Effector memory CD8-positive, alpha-beta T cell (primary cell): ENCODE data around the gene EIF4G3.
"Not testable (repeated sequence)": the region's sequence is repeated elsewhere in the genome, so short reads cannot be mapped to it uniquely, and the experiment has no call there.

ENCODE experiments used
- ATAC-seq: fragments of 150-1000 bp; cut with Tn5 transposase; replicated peaks from 2 replicates; pipeline ENCODE4 v1.10.0; 2021; ENCODE audit warnings: mild to moderate bottlenecking, moderate library complexity
- DNase-seq, 3 experiments: peaks; one replicate each; pipeline ENCODE4 v3.0.0; 2021
- H3K27ac Mint-ChIP-seq, 2 donors: one replicate each; pipeline ENCODE4 v1.8.0; 2022; ENCODE audit warnings: mild to moderate bottlenecking in 2 of 2, mixed read lengths in 2 of 2, moderate library complexity in 2 of 2
- H3K27me3 Mint-ChIP-seq, 2 donors: one replicate each; pipeline ENCODE4 v1.8.0; 2022; ENCODE audit warnings: mixed read lengths in 2 of 2
- H3K36me3 Mint-ChIP-seq: one replicate; pipeline ENCODE4 v1.8.0; 2022; ENCODE audit warnings: mild to moderate bottlenecking, moderate library complexity, mixed read lengths; ENCODE audit not compliant: insufficient read depth
- H3K4me1 Mint-ChIP-seq, 2 donors: one replicate each; pipeline ENCODE4 v1.8.0; 2022; ENCODE audit warnings: low read depth in 2 of 2, mixed read lengths in 2 of 2
- H3K4me3 Mint-ChIP-seq, 2 donors: one replicate each; pipeline ENCODE4 v1.8.0; 2022; ENCODE audit warnings: mild to moderate bottlenecking in 2 of 2, mixed read lengths in 2 of 2, moderate library complexity in 2 of 2
- H3K9me3 Mint-ChIP-seq, 2 donors: one replicate each; pipeline ENCODE4 v1.8.0; 2022; ENCODE audit warnings: mixed read lengths in 2 of 2

Gene EIF4G3

GRCh38 chr1:21200767-21201166 is 24.1 kb upstream of the EIF4G3 start:
- Mint-ChIP-seq H3K27ac (no peak overlapping the region), H3K9me3 (no peaks in the 10 kb centered on the region), H3K4me1 (no peaks in the 10 kb centered on the region), H3K27me3 (peaks cover 15 to 26% of the 10 kb centered on the region in 2 donors), H3K36me3 (peaks cover 2% of the 10 kb centered on the region), H3K4me3 (no peak overlapping the region)
- no peak for DNase-seq
- ATAC-seq = no peak

- Mint-ChIP-seq H3K27ac (no peak overlapping the region), H3K4me3 (no peak overlapping the region), H3K36me3 (peaks cover 2% of the 10 kb centered on the region), H3K4me1 (peaks cover 3 to 5% of the 10 kb centered on the region in 2 donors), H3K27me3 (peaks cover 15 to 26% of the 10 kb centered on the region in 2 donors), H3K9me3 (no peaks in the 10 kb centered on the region)
- DNase-seq (no peak), ATAC-seq (no peak)
These were observed 22.2 kb upstream of the EIF4G3 start for GRCh38 chr1:21198929-21199328.

- peak overlapping the region; percentile 11 to 63 for H3K27ac Mint-ChIP-seq
- peaks cover 10 to 21% of the 10 kb centered on the region in 2 donors for H3K4me1 Mint-ChIP-seq
These were observed 16.2 kb upstream of the EIF4G3 start for GRCh38 chr1:21192871-21193270.

GRCh38 chr1:21192284-21192683 is 15.6 kb upstream of the EIF4G3 start:
- Mint-ChIP-seq H3K36me3 (peaks cover 6% of the 10 kb centered on the region), H3K4me3 (no peak overlapping the region), H3K4me1 (peaks cover 10 to 21% of the 10 kb centered on the region in 2 donors), H3K27ac (peak overlapping the region in 1 of 2 donors; percentile 63), H3K9me3 (no peaks in the 10 kb centered on the region), H3K27me3 (peaks cover 6 to 21% of the 10 kb centered on the region in 2 donors)
- DNase-seq (no peak), ATAC-seq (no peak)

More at GRCh38 chr1:21192871-21193270, 16.2 kb upstream of the EIF4G3 start:
- Mint-ChIP-seq H3K36me3 (peaks cover 6% of the 10 kb centered on the region), H3K4me3 (no peak overlapping the region), H3K9me3 (no peaks in the 10 kb centered on the region), H3K27me3 (peaks cover 6 to 22% of the 10 kb centered on the region in 2 donors)
- ATAC-seq (no peak), DNase-seq (no peak)

GRCh38 chr1:21190771-21191170 is 14.1 kb upstream of the EIF4G3 start:
- not testable (repeated sequence) for H3K36me3 Mint-ChIP-seq, H3K9me3 Mint-ChIP-seq, DNase-seq
- peak; percentile 41 for ATAC-seq
- Mint-ChIP-seq H3K4me3 (peak overlapping the region; percentile 30 to 41), H3K4me1 (peaks cover 10 to 21% of the 10 kb centered on the region in 2 donors), H3K27ac (peak overlapping the region; percentile 42 to 47), H3K27me3 (peaks cover 0 to 10% of the 10 kb centered on the region in 2 donors)

GRCh38 chr1:21189906-21190500 is 13.3 kb upstream of the EIF4G3 start:
- no peak for DNase-seq
- no peak for ATAC-seq
- Mint-ChIP-seq H3K4me1 (peaks cover 7 to 17% of the 10 kb centered on the region in 2 donors), H3K27ac (peak overlapping the region; percentile 42 to 67), H3K36me3 (peaks cover 6% of the 10 kb centered on the region), H3K27me3 (peaks cover 0 to 10% of the 10 kb centered on the region in 2 donors), H3K4me3 (peak overlapping the region in 1 of 2 donors; percentile 31), H3K9me3 (no peaks in the 10 kb centered on the region)

- H3K27ac Mint-ChIP-seq = peak overlapping the region in 1 of 2 donors; percentile 67
- H3K27me3 Mint-ChIP-seq = peaks cover 0 to 10% of the 10 kb centered on the region in 2 donors
- no peak for ATAC-seq
- H3K9me3 Mint-ChIP-seq = no peaks in the 10 kb centered on the region
- H3K4me3 Mint-ChIP-seq = no peak overlapping the region
- DNase-seq = no peak
- peaks cover 6% of the 10 kb centered on the region for H3K36me3 Mint-ChIP-seq
- peaks cover 6 to 16% of the 10 kb centered on the region in 2 donors for H3K4me1 Mint-ChIP-seq
These were observed 12.7 kb upstream of the EIF4G3 start for GRCh38 chr1:21189421-21189820.

- Mint-ChIP-seq H3K36me3 (peaks cover 6% of the 10 kb centered on the region), H3K4me3 (no peak overlapping the region), H3K27ac (no peak overlapping the region), H3K4me1 (peaks cover 6 to 16% of the 10 kb centered on the region in 2 donors), H3K27me3 (peaks cover 0 to 6% of the 10 kb centered on the region in 2 donors), H3K9me3 (no peaks in the 10 kb centered on the region)
- DNase-seq = no peak
- ATAC-seq = no peak
These were observed 11.5 kb upstream of the EIF4G3 start for GRCh38 chr1:21188235-21188634.

- H3K4me3 Mint-ChIP-seq = no peak overlapping the region
- no peaks in the 10 kb centered on the region for H3K27me3 Mint-ChIP-seq
- DNase-seq (no peak), ATAC-seq (no peak)
- H3K4me1 Mint-ChIP-seq = peaks cover 1 to 4% of the 10 kb centered on the region in 2 donors
- no peaks in the 10 kb centered on the region for H3K9me3 Mint-ChIP-seq
- no peak overlapping the region for H3K27ac Mint-ChIP-seq
- H3K36me3 Mint-ChIP-seq = peaks cover 3% of the 10 kb centered on the region
These were observed 8.6 kb upstream of the EIF4G3 start for GRCh38 chr1:21185221-21185731.

- H3K27ac Mint-ChIP-seq = peak overlapping the region in 1 of 2 donors; percentile 44
- no peaks in the 10 kb centered on the region for H3K9me3 Mint-ChIP-seq
- H3K4me3 Mint-ChIP-seq = no peak overlapping the region
- DNase-seq = no peak
- no peaks in the 10 kb centered on the region for H3K4me1 Mint-ChIP-seq
- no peak for ATAC-seq
- H3K36me3 Mint-ChIP-seq = peaks cover 3% of the 10 kb centered on the region
- no peaks in the 10 kb centered on the region for H3K27me3 Mint-ChIP-seq
These were observed 7.6 kb upstream of the EIF4G3 start for GRCh38 chr1:21184276-21184675.

GRCh38 chr1:21182181-21182731 is 5.6 kb upstream of the EIF4G3 start:
- Mint-ChIP-seq H3K9me3 (no peaks in the 10 kb centered on the region), H3K36me3 (peaks cover 3% of the 10 kb centered on the region), H3K27me3 (no peaks in the 10 kb centered on the region), H3K4me3 (no peak overlapping the region), H3K27ac (no peak overlapping the region), H3K4me1 (no peaks in the 10 kb centered on the region)
- ATAC-seq (no peak), DNase-seq (no peak)

- Mint-ChIP-seq H3K4me1 (peaks cover 16 to 18% of the 10 kb centered on the region in 2 donors), H3K36me3 (peaks cover 17% of the 10 kb centered on the region)
- not testable (repeated sequence) for H3K9me3 Mint-ChIP-seq, DNase-seq, H3K4me3 Mint-ChIP-seq, H3K27me3 Mint-ChIP-seq, H3K27ac Mint-ChIP-seq, ATAC-seq
These were observed 1.6 kb upstream of the EIF4G3 start for GRCh38 chr1:21178271-21178670.

- no peaks in the 10 kb centered on the region for H3K9me3 Mint-ChIP-seq
These were observed 771 bp downstream of the EIF4G3 start for GRCh38 chr1:21175670-21176581.

More at GRCh38 chr1:21175670-21176581, 771 bp downstream of the EIF4G3 start:
- H3K4me1 Mint-ChIP-seq = peaks cover 18 to 31% of the 10 kb centered on the region in 2 donors
- H3K27me3 Mint-ChIP-seq = no peaks in the 10 kb centered on the region
- DNase-seq (peak; percentile 41 to 48 (median 42)), ATAC-seq (peak; percentile 22)
- H3K4me3 Mint-ChIP-seq = peak overlapping the region; percentile 95 to 97
- peak overlapping the region; percentile 92 to 95 for H3K27ac Mint-ChIP-seq
- peaks cover 17% of the 10 kb centered on the region for H3K36me3 Mint-ChIP-seq
